UCSD-AML1 (cell line): ENCODE measurements around the gene TENM4.

ENCODE experiments used
- DNase-seq: peaks from one replicate; lab custom pipeline; 2025; ENCODE audit not compliant: unreplicated experiment; lab: John Stamatoyannopoulos, UW

Gene TENM4

GRCh38 chr11:79421820-79422219 is 19.0 kb downstream of the TENM4 start:
- DNase-seq = no peak

- no peak for DNase-seq
Observed at GRCh38 chr11:79419120-79419519, 21.7 kb downstream of the TENM4 start.

- DNase-seq = no peak
Observed at GRCh38 chr11:79418241-79418640, 22.6 kb downstream of the TENM4 start.

- no peak for DNase-seq
Observed at GRCh38 chr11:79417069-79417920, 23.5 kb downstream of the TENM4 start.

- DNase-seq = no peak
Observed at GRCh38 chr11:79415912-79416311, 24.9 kb downstream of the TENM4 start.

- no peak for DNase-seq
Observed at GRCh38 chr11:79415411-79415810, 25.4 kb downstream of the TENM4 start.

- DNase-seq = no peak
Observed at GRCh38 chr11:79414644-79415317, 26.0 kb downstream of the TENM4 start.

- no peak for DNase-seq
Observed at GRCh38 chr11:79414041-79414440, 26.8 kb downstream of the TENM4 start.

- DNase-seq = no peak
Observed at GRCh38 chr11:79413268-79413667, 27.6 kb downstream of the TENM4 start.

GRCh38 chr11:79412761-79413160 is 28.1 kb downstream of the TENM4 start:
- no peak for DNase-seq

- no peak for DNase-seq
Observed at GRCh38 chr11:79409330-79409729, 31.5 kb downstream of the TENM4 start.

GRCh38 chr11:79406376-79406775 is 34.5 kb downstream of the TENM4 start:
- no peak for DNase-seq

- DNase-seq = no peak
Observed at GRCh38 chr11:79404806-79405205, 36.0 kb downstream of the TENM4 start.

- no peak for DNase-seq
Observed at GRCh38 chr11:79404325-79404724, 36.5 kb downstream of the TENM4 start.

- no peak for DNase-seq
Observed at GRCh38 chr11:79403839-79404238, 37.0 kb downstream of the TENM4 start.

GRCh38 chr11:79402912-79403311 is 37.9 kb downstream of the TENM4 start:
- no peak for DNase-seq

- peak; percentile 16 for DNase-seq
Observed at GRCh38 chr11:79400717-79401330, 40.0 kb downstream of the TENM4 start.

GRCh38 chr11:79400206-79400605 is 40.6 kb downstream of the TENM4 start:
- no peak for DNase-seq

GRCh38 chr11:79397252-79397651 is 43.6 kb downstream of the TENM4 start:
- DNase-seq = no peak

GRCh38 chr11:79396674-79397073 is 44.2 kb downstream of the TENM4 start:
- DNase-seq = no peak

GRCh38 chr11:79396001-79396400 is 44.8 kb downstream of the TENM4 start:
- no peak for DNase-seq
